GM18499 (cell line): ENCODE results near the gene KRR1.

Source experiments
- ATAC-seq: cut with Tn5 transposase; IDR thresholded peaks from one replicate; pipeline ENCODE4 v1.9.1; 2021; ENCODE audit warnings: moderate number of reproducible peaks; ENCODE audit not compliant: insufficient read depth, unreplicated experiment

KRR1 gene

DNA sequence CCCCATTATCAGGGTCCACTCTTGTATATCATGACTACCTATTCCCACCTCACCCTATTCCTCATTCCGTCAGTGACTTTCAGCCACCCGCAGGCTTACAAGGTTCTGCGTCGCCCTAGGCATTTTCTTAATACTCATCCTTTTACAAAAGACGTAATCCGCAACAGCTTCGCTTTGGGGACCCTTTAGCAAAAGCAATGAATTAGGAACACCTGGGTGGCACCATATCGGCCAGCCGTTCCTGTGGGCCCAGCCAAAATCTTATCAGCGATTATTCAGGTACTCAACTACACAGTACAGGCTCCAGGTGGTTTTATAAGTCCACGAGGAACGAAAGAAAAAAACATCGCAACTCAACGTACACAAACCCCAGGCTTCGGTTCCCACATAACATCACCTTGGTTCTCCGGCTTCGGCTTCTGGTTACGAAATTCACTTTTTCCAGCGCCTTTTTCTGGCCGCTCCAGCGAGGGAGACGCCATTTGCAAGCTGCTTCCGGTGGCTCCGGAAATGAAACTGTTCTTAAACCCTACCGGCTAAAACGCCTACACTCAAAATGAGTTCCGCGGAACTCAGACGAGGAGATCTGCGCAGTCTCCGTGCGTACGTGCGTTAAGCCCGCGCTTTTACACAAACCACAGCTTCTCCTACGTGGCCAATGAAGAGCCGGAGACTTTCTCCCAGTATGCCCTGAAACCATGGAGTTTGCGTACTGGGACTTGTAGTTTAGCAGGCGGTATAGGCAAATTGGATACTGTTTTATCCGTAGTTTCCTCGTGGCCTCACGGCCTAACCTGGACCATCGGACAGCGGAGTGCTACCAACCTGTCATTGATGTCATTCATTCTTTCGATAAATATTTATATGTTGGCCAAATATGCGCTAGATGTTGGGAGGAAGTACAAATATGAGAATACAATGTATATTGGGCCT is at the start of gene KRR1:
TSS of gene KRR1 (minus strand) at position 494 of the 933 bp plus-strand sequence. CDS start at position 482, 12 bp downstream.
- peak; percentile 91 for ATAC-seq

DNA sequence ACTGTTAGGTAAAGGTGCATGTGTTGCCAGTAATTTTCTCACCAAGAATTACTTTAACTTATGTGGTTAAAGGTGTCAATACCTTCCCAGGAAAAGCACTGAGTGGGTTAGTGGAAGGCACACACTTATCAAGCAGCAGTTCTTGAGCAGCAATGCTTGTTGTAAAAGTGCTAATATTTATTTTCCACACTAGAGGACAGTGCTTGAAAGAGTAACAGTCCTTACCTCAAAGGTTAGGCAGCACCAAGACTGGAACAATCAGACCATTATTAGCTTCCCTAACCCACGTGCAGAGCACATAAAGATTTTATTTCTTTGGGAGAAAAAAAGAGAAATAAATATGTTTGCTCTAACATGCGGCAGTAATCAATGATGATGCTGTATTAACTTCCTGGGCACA is 48.8 kb upstream of the KRR1 start:
- ATAC-seq: no peak

GRCh38 chr12:75558287-75558686 is 46.9 kb upstream of the KRR1 start:
- no peak for ATAC-seq

GRCh38 chr12:75556311-75556899 is 45.0 kb upstream of the KRR1 start:
- no peak for ATAC-seq

- no peak for ATAC-seq
Observed at GRCh38 chr12:75554556-75554880, 43.1 kb upstream of the KRR1 start.

DNA sequence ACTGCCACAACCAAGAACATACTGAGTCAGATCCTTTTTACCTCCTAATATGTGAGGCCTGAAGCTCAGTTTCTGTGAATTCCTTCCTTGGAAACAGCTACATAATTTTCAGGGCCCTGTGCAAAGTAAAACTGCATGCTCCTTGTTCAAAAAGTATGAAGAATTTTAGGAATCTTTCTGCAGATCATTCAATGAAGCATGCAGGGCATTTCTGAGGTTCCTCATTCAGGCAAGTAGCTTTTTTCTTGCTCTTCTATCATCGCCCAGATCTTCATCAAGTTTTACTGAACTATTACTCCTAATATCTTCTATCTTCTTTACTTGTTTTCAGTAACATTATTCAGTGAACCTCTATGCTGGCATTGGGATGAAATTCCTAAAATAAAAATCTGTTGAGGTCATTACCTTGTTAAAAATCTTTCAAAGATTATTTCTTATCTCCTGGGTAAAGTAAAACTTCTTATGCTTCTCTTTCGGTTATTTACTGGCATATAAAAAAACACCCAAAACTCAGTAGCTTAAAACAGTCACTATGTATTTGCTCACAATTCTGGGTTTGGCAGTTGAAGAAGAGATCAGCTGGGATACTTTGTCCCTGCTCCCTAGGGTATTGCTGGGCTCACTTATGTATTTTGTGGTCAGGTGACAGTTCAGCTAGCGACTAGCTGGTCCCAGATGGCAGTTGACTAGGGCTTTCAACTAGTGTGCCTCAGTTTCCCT is 42.6 kb upstream of the KRR1 start:
- no peak for ATAC-seq

DNA sequence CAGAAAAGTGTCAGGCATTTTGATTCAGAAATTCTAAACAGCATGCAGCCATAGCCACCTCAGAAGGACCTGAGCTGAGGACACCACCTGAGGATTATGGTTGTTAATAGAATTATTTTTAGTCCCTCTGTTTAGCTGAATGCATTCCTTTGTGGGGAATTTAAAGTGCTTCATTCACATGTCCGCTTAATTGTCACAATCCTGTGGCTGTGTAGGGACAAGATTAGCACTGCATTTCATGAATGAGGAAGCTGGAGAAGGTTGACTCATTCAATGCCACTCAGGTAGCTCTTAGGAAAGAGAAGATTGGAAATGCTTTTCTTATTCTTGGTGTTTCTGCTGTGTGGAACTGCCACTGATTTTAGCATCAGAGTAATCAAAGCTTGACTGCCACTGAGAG is 42.0 kb upstream of the KRR1 start:
- ATAC-seq: no peak

DNA sequence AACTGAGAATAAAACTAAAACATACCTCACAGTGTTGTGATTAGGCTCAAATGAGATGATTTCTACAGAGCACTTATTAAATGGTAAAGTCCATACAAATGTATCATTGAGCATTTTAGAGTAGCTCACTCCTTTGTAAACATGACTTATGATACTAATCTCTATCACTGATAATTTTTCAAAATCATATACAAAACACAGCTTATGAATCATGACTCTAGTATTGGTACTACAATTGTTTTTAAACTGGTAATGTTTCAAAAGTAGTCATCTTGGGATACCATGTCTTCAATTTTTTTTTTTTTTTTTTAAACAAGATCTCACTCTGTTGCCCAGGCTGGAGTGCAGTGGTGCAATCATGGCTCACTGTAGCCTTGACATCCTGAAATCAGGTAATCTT is 40.1 kb upstream of the KRR1 start:
- ATAC-seq: no peak

- no peak for ATAC-seq
Observed at GRCh38 chr12:75550401-75551240, 39.2 kb upstream of the KRR1 start.

- ATAC-seq: no peak
Observed at GRCh38 chr12:75549989-75550388, 38.6 kb upstream of the KRR1 start.

- ATAC-seq: no peak
Observed at GRCh38 chr12:75548879-75549278, 37.5 kb upstream of the KRR1 start.

DNA sequence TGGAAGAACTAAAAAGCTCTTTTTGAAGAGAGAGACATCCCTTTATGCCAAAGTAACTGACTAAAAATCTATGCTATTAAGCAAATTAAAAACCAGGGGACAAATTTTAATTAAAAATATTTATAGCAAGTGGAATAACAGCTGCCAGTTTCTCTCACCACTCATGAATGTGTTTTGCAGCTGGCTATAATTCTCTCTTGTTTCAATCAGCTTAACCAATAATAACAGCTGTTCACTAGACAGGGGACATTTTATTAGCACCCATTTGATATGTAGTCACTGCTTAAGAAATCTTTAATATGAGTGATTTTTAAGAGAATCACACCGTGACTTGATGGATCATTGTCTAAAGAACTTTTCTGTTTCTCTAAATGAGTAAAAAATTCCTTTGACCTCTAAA is 34.2 kb upstream of the KRR1 start:
- ATAC-seq: no peak

- ATAC-seq: no peak
Observed at GRCh38 chr12:75543529-75543928, 32.1 kb upstream of the KRR1 start.

DNA sequence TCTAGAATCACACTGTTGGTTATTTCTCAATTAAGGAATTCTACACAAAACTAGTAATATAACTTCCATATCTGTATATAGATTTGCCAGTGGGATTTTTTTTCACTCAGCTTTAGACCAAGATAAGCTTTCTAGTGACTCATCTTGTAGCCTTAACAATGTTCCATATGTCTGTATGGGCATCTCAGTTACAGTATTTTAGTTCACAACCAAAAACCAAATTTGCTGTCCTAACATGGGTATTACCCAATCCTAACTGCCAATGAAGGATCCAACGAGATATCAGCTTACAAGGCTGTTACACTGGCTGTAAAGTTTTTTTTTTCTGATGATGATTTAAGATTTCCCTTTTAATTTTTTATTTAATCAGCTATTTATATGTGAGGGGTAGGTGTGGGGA is 31.5 kb upstream of the KRR1 start:
- ATAC-seq: no peak

DNA sequence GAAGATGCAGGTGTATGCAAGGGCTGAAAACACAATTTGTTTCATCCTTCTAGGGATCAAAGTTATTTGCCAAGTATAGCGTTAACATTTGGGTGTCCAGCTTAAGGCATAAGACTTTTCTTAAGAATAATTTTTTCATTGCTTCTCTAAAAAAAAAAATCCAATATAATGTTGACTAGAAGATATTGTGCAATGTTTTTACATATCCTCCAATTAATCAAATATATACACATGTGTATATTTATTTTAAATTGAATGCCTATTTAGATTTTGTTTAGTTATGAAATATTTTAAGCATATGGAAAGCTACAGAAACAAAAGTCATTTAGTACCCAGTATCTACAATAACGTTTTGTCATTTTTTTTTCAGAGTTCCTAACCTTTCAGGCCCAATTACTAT is 28.5 kb upstream of the KRR1 start:
- ATAC-seq: no peak

- no peak for ATAC-seq
Observed at GRCh38 chr12:75533239-75533638, 21.8 kb upstream of the KRR1 start.

DNA sequence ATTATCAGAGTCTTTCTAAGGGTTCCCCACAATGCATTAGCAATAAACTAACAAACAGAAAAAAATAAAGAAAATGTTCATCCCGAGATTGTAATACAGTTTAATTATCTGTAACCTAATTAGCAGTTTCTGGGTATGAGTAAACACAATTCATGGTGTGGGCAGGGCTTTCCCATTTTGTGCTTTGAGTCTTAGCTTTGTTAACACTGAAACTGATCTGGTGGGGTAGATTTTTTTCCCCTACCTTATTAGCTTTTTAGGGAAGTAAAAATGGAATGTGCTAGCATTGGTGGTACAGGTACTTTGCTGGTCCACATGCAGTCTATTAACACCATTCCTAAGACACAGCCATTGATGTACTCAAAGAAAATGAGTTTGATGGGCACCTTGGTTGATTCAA is 18.4 kb upstream of the KRR1 start:
- ATAC-seq: no peak

DNA sequence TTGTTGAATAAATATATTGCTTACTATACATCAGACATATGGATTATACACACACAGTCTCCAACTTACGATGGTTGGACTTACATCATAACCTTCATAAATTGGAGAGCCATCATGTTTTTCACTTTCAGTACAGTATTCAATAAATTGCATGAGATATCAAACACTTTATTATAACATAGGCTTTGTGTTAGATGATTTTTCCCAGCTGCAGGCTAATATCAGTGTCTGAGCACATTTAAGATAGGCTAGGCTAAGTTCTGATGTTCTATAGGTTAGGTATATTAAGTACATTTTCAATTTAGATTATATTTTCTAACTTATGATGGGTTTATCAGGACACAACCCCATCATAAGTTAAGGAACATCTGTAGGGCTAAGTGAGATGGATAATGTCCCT is 17.9 kb upstream of the KRR1 start:
- no peak for ATAC-seq

GRCh38 chr12:75528692-75529091 is 17.3 kb upstream of the KRR1 start:
- ATAC-seq: no peak

DNA sequence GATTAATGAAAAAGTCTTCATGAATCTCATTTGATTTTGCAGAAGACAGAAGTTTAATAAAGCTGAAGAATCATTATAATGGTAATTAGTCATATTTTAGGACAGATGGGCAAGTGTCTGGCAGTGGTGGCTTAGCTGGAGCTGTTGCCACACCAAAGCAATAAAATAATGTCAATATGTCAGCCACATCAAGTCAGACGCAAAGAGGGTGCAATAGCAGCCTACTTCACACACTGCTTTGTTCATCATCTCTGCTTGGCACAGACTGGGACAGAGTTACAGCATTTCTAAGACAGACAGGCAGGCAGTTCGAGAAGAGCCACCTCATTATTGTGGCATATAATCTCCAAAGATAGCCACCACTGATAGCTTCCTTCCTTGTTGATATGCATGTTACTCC is 16.9 kb upstream of the KRR1 start:
- no peak for ATAC-seq
